Lower leg skin (tissue), 3 donors: ENCODE results near the gene PEX11B.

Source experiments
- CTCF ChIP-seq, 3 donors: fragments of 450-650 bp; IDR thresholded peaks; one replicate each; pipeline ENCODE4 v1.5.1; 2016; ENCODE audit warnings: antibody characterized with exemption in 3 of 3, mild to moderate bottlenecking in 3 of 3, moderate library complexity in 2 of 3
- POLR2A ChIP-seq, 2 donors: fragments of 450-650 bp; IDR thresholded peaks; one replicate each; pipeline ENCODE4 v1.6.1; 2016 to 2017; ENCODE audit warnings: antibody characterized with exemption in 2 of 2, mild to moderate bottlenecking in 1 of 2, moderate library complexity in 1 of 2

- TF ChIP-seq CTCF (IDR thresholded peaks at IDR 0.05): no peak
- no peak for TF ChIP-seq POLR2A (IDR thresholded peaks at IDR 0.05)
These were observed 40.5 kb downstream of the PEX11B start for GRCh38 chr1:145877923-145878486.
